ENCODE results near the gene CROCC2.

CROCC2 gene

GRCh38 chr2:241038374-241039180 is 132.4 kb downstream of the CROCC2 start:
- DNase-seq (ENCODE audit: low read depth): no peak

GRCh38 chr2:241039416-241039815 is 133.3 kb downstream of the CROCC2 start:
- DNase-seq (ENCODE audit: low read depth): no peak

- DNase-seq (ENCODE audit: low read depth): no peak
Measured at GRCh38 chr2:241040081-241040803, 134.1 kb downstream of the CROCC2 start.

GRCh38 chr2:241041589-241042158 is 135.5 kb downstream of the CROCC2 start:
- DNase-seq (ENCODE audit: low read depth): no peak
